Measurements from ENCODE around the gene DACH1. TPM values are rescaled to one million over a fixed set of nuclear protein-coding genes. Genes with fewer than 3 reads are reported as not detected.
A peak's percentile ranks its signal among the peaks of the same experiment; 100 is the strongest.

Gene DACH1
- total and polyA plus RNA-seq, 2 donors (not counting 3 experiments of a cell fraction or from before 2014, with no cell fraction given) = 8.6 to 28.3 TPM

- Histone ChIP-seq H3K4me2 (ENCODE audit: insufficient read depth, low read length) (no peak overlapping the region), H3K79me2 (ENCODE audit: control insufficient read depth, insufficient read depth, low read length) (no peaks in the 10 kb centered on the region), H3K27ac (ENCODE audit: insufficient read depth, low read depth, low read length) (no peak overlapping the region), H3K9ac (replicated peaks; ENCODE audit: extremely low read depth, insufficient read depth, low read length) (no peak overlapping the region), H3K36me3 (ENCODE audit: control insufficient read depth in 2 of 2, extremely low read depth in 1 of 2, insufficient read depth in 2 of 2, low read length in 2 of 2) (no peaks in the 10 kb centered on the region), H4K20me1 (replicated peaks; ENCODE audit: control insufficient read depth, extremely low read depth, insufficient read depth, low read length) (no peaks in the 10 kb centered on the region), H3K4me3 (replicated peaks in 1 of 3; ENCODE audit: insufficient read depth in 1 of 3, low read depth in 1 of 3, low read length in 3 of 3) (no peak overlapping the region), H3K9me1 (replicated peaks; ENCODE audit: control insufficient read depth, extremely low read depth, insufficient read depth, low read length) (no peaks in the 10 kb centered on the region), H3K27me3 (ENCODE audit: control insufficient read depth in 2 of 2, insufficient read depth in 2 of 2, low read length in 2 of 2) (no peaks in the 10 kb centered on the region), H2AFZ (ENCODE audit: low read depth, low read length) (no peak overlapping the region), H3K9me3 (replicated peaks; ENCODE audit: control insufficient read depth, insufficient read depth, low read length) (no peaks in the 10 kb centered on the region), H3K4me1 (ENCODE audit: control insufficient read depth, extremely low read depth, insufficient read depth, low read length) (no peaks in the 10 kb centered on the region)
- DNase-seq (ENCODE audit: low read depth, low spot score) (peak; percentile 6), FAIRE-seq (no peak)
- ChIA-PET POLR2A (no interaction called here), CTCF (interaction anchor here (0.9 to 1.7 kb wide), 2 partner anchors 9 kb away, joined by 4 to 9 read pairs; no protein-coding TSS in a partner anchor)
- BruUV-seq (replicated peaks) = no TSS peak
- dilution Hi-C loops (cut with MboI; ENCODE audit: extremely low pct_ligation_motif_present, low sequenced_read_pairs) (no loop called here), intact Hi-C loops (cut with micrococcal nuclease) (no loop called here)
- TF ChIP-seq GATA2 (IDR thresholded peaks at IDR 0.05; ENCODE audit: insufficient read depth, insufficient read length, low read depth, low read length) = no peak
- TF ChIP-seq POLR2A (IDR thresholded peaks at IDR 0.05; ENCODE audit: low read depth, low read length) = no peak
- no peak for TF ChIP-seq CTCF (IDR thresholded peaks at IDR 0.05; ENCODE audit: extremely low read depth in 1 of 2, insufficient read depth in 1 of 2, low read depth in 1 of 2, low read length in 2 of 2)
- TF ChIP-seq FOS (IDR thresholded peaks at IDR 0.05; ENCODE audit: borderline replicate concordance, insufficient read depth, low read length) = no peak
- TF ChIP-seq MYC (IDR thresholded peaks at IDR 0.05; ENCODE audit: low read depth, low read length) = no peak
- no peak for TF ChIP-seq POLR2AphosphoS5 (IDR thresholded peaks at IDR 0.05; ENCODE audit: insufficient read depth, low read depth, low read length)
- no peak for TF ChIP-seq EZH2 (IDR thresholded peaks at IDR 0.05; ENCODE audit: borderline replicate concordance, low read depth, low read length, severe bottlenecking)
- TF ChIP-seq MAX (IDR thresholded peaks at IDR 0.05; ENCODE audit: insufficient read depth, insufficient read length) = no peak
- no peak for TF ChIP-seq JUN (IDR thresholded peaks at IDR 0.05; ENCODE audit: borderline replicate concordance, insufficient read depth, insufficient read length, low read depth)
These were observed 171.3 kb downstream of the DACH1 start for GRCh38 chr13:71695662-71696061.

All from endothelial cell of umbilical vein (primary cell).